SK-N-SH (cell line): ENCODE results near the gene CELSR1. TPM values are rescaled to one million over a fixed set of nuclear protein-coding genes. Genes with fewer than 3 reads are reported as not detected.

ENCODE experiments used
- CTCF ChIA-PET: fragments of 300-600, 350-600 bp; formaldehyde crosslinking; extraction: SDS; loops from one replicate; lab custom pipeline; 2021; lab: Yijun Ruan, JAX
- POLR2A ChIA-PET: fragments of 350-600 bp; sonication (Branson Sonifier 250); formaldehyde crosslinking; extraction: SDS; loops from one replicate; lab custom pipeline; 2020; ENCODE audit warnings: antibody characterized with exemption, inconsistent platforms; lab: Yijun Ruan, JAX
- DNase-seq: peaks from one replicate; pipeline ENCODE4 v3.0.0; 2012
- H2AFZ ChIP-seq: fragments of 200-600 bp; sonication (generic); 2 replicates; pipeline ENCODE4 v1.8.1; 2016; ENCODE audit warnings: antibody characterized with exemption, mild to moderate bottlenecking, low read depth
- H3F3A ChIP-seq: fragments of 200-600 bp; sonication (generic); replicated peaks from 2 replicates; pipeline ENCODE3; 2016; ENCODE audit warnings: antibody characterized with exemption, mild to moderate bottlenecking; ENCODE audit not compliant: insufficient read depth
- H3K27ac ChIP-seq, 2 experiments: fragments of 200-500 bp in 1 of 2; fragments of 200-600 bp in 1 of 2; sonication (Bioruptor generic) in 1 of 2; sonication (generic), shearing (Covaris generic) in 1 of 2; 2 replicates each; pipeline versions ENCODE4 v1.5.1 to v1.6.1; 2014 to 2016; ENCODE audit warnings: low read depth in 2 of 2, inconsistent platforms in 1 of 2, low read length in 1 of 2, mild to moderate bottlenecking in 1 of 2, mixed read lengths in 1 of 2
- H3K27me3 ChIP-seq: fragments of 200-600 bp; sonication (generic), shearing (Covaris generic); 2 replicates; pipeline ENCODE4 v1.6.1; 2016; ENCODE audit warnings: mixed run types; ENCODE audit not compliant: insufficient read depth
- H3K36me3 ChIP-seq, 2 experiments: fragments of 200-500 bp in 1 of 2; fragments of 200-600 bp in 1 of 2; sonication (Bioruptor generic) in 1 of 2; sonication (generic) in 1 of 2; replicated peaks in 1 of 2; 2 replicates each; pipeline versions ENCODE3 to v1.5.1; 2014 to 2016; ENCODE audit warnings: low read length in 1 of 2, mild to moderate bottlenecking in 1 of 2; ENCODE audit not compliant: insufficient read depth in 2 of 2, control insufficient read depth in 1 of 2
- H3K4me1 ChIP-seq, 2 experiments: fragments of 200-500 bp in 1 of 2; fragments of 200-600 bp in 1 of 2; sonication (Bioruptor generic) in 1 of 2; sonication (generic), shearing (Covaris generic) in 1 of 2; 2 replicates each; pipeline versions ENCODE4 v1.5.1 to v1.6.1; 2014 to 2016; ENCODE audit warnings: low read depth in 1 of 2, low read length in 1 of 2, mixed run types in 1 of 2; ENCODE audit not compliant: insufficient read depth in 2 of 2, control insufficient read depth in 1 of 2
- H3K4me2 ChIP-seq: fragments of 200-600 bp; sonication (generic), shearing (Covaris generic); 2 replicates; pipeline ENCODE4 v1.6.1; 2017; ENCODE audit warnings: mixed run types
- H3K4me3 ChIP-seq, 2 experiments: fragments of 200-500 bp in 1 of 2; fragments of 200-600 bp in 1 of 2; sonication (Bioruptor generic) in 1 of 2; sonication (generic), shearing (Covaris generic) in 1 of 2; 2 replicates each; pipeline versions ENCODE4 v1.5.1 to v1.8.1; 2014 to 2016; ENCODE audit warnings: low read depth in 2 of 2, inconsistent platforms in 1 of 2, low read length in 1 of 2, mild to moderate bottlenecking in 1 of 2, mixed read lengths in 1 of 2, moderate library complexity in 1 of 2
- H3K79me2 ChIP-seq: fragments of 200-600 bp; sonication (generic); 2 replicates; pipeline ENCODE4 v1.8.1; 2017; ENCODE audit warnings: mild to moderate bottlenecking; ENCODE audit not compliant: insufficient read depth
- H3K9ac ChIP-seq: fragments of 200-600 bp; sonication (generic); 2 replicates; pipeline ENCODE4 v1.6.1; 2017; ENCODE audit warnings: mixed run types
- H3K9me2 ChIP-seq: fragments of 200-600 bp; sonication (generic); 2 replicates; pipeline ENCODE4 v1.6.1; 2017; ENCODE audit warnings: mixed run types
- H3K9me3 ChIP-seq: fragments of 200-600 bp; sonication (generic); 2 replicates; pipeline ENCODE4 v1.6.1; 2017; ENCODE audit warnings: mixed run types, mild to moderate bottlenecking, moderate library complexity
- H4K20me1 ChIP-seq: fragments of 200-600 bp; sonication (generic); 2 replicates; pipeline ENCODE4 v1.6.1; 2017; ENCODE audit warnings: mild to moderate bottlenecking, mixed run types; ENCODE audit not compliant: insufficient read depth
- CTCF ChIP-seq: fragments of 200-600 bp; sonication (generic); IDR thresholded peaks from 2 replicates; pipeline ENCODE4 v1.6.1; 2017; ENCODE audit warnings: antibody characterized with exemption, mild to moderate bottlenecking, moderate library complexity
- ELF1 ChIP-seq: IDR thresholded peaks from 2 replicates; pipeline ENCODE4 v1.4.0; 2012
- FOSL2 ChIP-seq: IDR thresholded peaks from 2 replicates; pipeline ENCODE4 v1.4.0; 2012; ENCODE audit warnings: low read depth, mild to moderate bottlenecking, moderate library complexity, borderline replicate concordance
- FOXM1 ChIP-seq: IDR thresholded peaks from 2 replicates; pipeline ENCODE4 v1.4.0; 2012; ENCODE audit warnings: low read depth, mild to moderate bottlenecking
- IRF3 ChIP-seq: fragments of 150-350 bp; IDR thresholded peaks from 2 replicates; pipeline ENCODE4 v1.6.1; 2016; ENCODE audit warnings: mild to moderate bottlenecking, low read depth, low read length
- MAX ChIP-seq: IDR thresholded peaks from 2 replicates; pipeline ENCODE4 v1.4.0; 2012; ENCODE audit warnings: low read depth
- PBX3 ChIP-seq: IDR thresholded peaks from 2 replicates; pipeline ENCODE4; 2012
- POLR2AphosphoS5 ChIP-seq: IDR thresholded peaks from 2 replicates; pipeline ENCODE4 v1.6.1; 2012; ENCODE audit warnings: low read depth, low read length
- RXRA ChIP-seq: IDR thresholded peaks from 2 replicates; pipeline ENCODE4 v1.4.0; 2012; ENCODE audit warnings: low read depth, mild to moderate bottlenecking, borderline replicate concordance
- TCF12 ChIP-seq: IDR thresholded peaks from 2 replicates; pipeline ENCODE4 v1.4.0; 2012
- WGBS: methylation state at CpG from one replicate; pipeline ENCODE4 v1.1.6; 2017; ENCODE audit warnings: low lambda C conversion rate; 5-methylcytosine and 5-hydroxymethylcytosine counted together
- polyA plus RNA-seq, 3 experiments: library from polyadenylated mRNA; depleted of rRNA; stranded (reverse); fragments of >200 nt; gene quantifications; 2 replicates each; pipeline ENCODE4 v1.2.3, GENCODE V29; 2012

CELSR1 gene
- polyA plus RNA-seq, 1 of the 3 experiments (the other 2 are of a cell fraction) = 5.0 TPM

GRCh38 chr22:46388647-46389046 lies 148.8 kb downstream of the CELSR1 start:
- no peaks in the 10 kb centered on the region for H3K9me3 ChIP-seq
- 63% methylated on average over 7 of the region's 10 CpGs for WGBS
- CTCF ChIA-PET = interaction anchor here (2.3 kb wide), 1 partner anchor 21 kb away, joined by 12 read pairs; no protein-coding TSS in a partner anchor

More at GRCh38 chr22:46388647-46389046, 148.8 kb downstream of the CELSR1 start:
- Histone ChIP-seq H3K9ac (no peak overlapping the region), H4K20me1 (no peaks in the 10 kb centered on the region), H2AFZ (no peak overlapping the region), H3K4me3 (no peak overlapping the region), H3K27me3 (no peaks in the 10 kb centered on the region), H3K27ac (no peak overlapping the region), H3K79me2 (no peaks in the 10 kb centered on the region), H3K4me1 (no peaks in the 10 kb centered on the region; a peak in 1 of 4 replicates), H3K36me3 (no peaks in the 10 kb centered on the region), H3K9me2 (no peaks in the 10 kb centered on the region), H3F3A (no peaks in the 10 kb centered on the region), H3K4me2 (no peak overlapping the region)
- POLR2A ChIA-PET = no interaction called here
- DNase-seq = no peak
- TF ChIP-seq TCF12 (no peak), MAX (no peak), PBX3 (no peak), CTCF (no peak), FOXM1 (no peak), FOSL2 (no peak), RXRA (no peak), IRF3 (no peak), POLR2AphosphoS5 (no peak), ELF1 (no peak)
